ENCODE results near the gene CCNK.
A peak's percentile ranks its signal among the peaks of the same experiment; 100 is the strongest.

CCNK gene

DNA sequence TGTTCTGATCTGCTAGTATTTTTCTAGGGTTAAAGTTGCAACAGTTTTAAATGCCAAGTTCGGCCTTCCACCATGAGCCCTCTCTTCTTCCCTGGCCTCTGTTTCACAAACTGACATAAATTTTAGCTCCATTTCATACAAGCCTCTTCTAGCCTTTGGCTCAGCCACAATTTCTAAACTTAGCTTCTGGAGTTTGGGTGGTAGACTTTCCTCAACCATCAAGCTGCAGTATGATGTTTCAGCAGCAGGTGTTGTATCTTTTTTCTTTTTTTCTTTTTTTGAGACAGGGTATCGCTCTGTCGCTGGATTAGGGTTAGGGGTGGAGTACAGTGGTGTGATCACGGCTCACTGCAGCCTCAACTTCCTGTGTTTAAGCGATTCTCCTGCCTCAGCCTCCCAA lies 30.0 kb upstream of the CCNK start:
- TF ChIP-seq, protein P1, sequence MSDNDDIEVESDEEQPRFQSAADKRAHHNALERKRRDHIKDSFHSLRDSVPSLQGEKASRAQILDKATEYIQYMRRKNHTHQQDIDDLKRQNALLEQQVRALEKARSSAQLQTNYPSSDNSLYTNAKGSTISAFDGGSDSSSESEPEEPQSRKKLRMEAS (IDR thresholded peaks at IDR 0.05; ENCODE audit: low read depth, low read length), result no peak
- TF ChIP-seq POLR2A (IDR thresholded peaks at IDR 0.05; ENCODE audit: extremely low read depth, insufficient read length) (no peak), MYC (IDR thresholded peaks at IDR 0.05; ENCODE audit: low read depth, low read length) (no peak)
- TF ChIP-seq, protein P2, sequence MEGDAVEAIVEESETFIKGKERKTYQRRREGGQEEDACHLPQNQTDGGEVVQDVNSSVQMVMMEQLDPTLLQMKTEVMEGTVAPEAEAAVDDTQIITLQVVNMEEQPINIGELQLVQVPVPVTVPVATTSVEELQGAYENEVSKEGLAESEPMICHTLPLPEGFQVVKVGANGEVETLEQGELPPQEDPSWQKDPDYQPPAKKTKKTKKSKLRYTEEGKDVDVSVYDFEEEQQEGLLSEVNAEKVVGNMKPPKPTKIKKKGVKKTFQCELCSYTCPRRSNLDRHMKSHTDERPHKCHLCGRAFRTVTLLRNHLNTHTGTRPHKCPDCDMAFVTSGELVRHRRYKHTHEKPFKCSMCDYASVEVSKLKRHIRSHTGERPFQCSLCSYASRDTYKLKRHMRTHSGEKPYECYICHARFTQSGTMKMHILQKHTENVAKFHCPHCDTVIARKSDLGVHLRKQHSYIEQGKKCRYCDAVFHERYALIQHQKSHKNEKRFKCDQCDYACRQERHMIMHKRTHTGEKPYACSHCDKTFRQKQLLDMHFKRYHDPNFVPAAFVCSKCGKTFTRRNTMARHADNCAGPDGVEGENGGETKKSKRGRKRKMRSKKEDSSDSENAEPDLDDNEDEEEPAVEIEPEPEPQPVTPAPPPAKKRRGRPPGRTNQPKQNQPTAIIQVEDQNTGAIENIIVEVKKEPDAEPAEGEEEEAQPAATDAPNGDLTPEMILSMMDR (IDR thresholded peaks at IDR 0.05; ENCODE audit: low read depth, low read length), result no peak
- DNase-seq (ENCODE audit: low read depth), result no peak
- no peak overlapping the region for H3K4me3 ChIP-seq (ENCODE audit: low read depth, low read length)

DNA sequence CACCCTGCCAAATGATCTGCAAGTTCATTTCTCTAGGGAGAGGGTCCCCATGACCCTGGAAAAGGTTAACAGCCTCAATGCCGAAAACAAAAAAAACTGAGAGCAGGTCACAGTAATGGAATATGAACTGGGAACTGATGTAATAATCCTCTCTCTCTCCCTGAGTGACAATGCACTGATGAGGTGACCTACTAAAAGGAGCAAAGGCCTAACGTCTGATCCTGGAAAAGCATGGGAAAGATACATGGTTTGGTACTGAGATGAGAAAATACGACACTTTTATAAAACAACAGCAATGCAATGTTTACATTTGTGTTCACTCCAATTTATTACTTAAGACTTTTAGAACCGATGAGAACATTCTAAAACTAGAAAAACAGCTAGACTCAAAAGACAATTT lies 28.2 kb upstream of the CCNK start:
- H3K4me3 ChIP-seq (ENCODE audit: low read depth, low read length), result no peak overlapping the region
- DNase-seq (ENCODE audit: low read depth), result no peak
- TF ChIP-seq MYC (IDR thresholded peaks at IDR 0.05; ENCODE audit: low read depth, low read length) (no peak), POLR2A (IDR thresholded peaks at IDR 0.05; ENCODE audit: extremely low read depth, insufficient read length) (no peak)
- TF ChIP-seq, protein P1 (IDR thresholded peaks at IDR 0.05; ENCODE audit: low read depth, low read length), result no peak
- TF ChIP-seq, protein P2 (IDR thresholded peaks at IDR 0.05; ENCODE audit: low read depth, low read length), result no peak

DNA sequence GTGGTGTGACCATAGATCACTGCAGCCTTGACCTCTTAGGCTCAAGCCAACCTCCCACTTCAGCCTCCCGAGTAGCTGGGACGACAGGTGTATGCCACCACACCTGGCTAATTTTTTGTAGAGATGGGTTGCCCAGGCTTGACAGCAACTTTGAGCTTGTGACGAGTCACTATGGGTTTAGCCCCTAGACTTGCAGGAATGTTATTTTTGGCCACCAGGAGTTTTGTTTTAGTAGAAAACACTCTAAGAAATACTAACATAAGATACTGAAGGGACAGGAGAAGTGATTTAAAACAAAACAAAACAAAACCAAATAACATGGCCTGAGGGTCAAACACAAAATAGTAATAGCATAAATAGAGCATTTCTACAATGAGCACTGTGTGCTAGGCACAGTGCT lies 27.0 kb upstream of the CCNK start:
- TF ChIP-seq, protein P2 (IDR thresholded peaks at IDR 0.05; ENCODE audit: low read depth, low read length), result no peak
- TF ChIP-seq POLR2A (IDR thresholded peaks at IDR 0.05; ENCODE audit: extremely low read depth, insufficient read length) (no peak), MYC (IDR thresholded peaks at IDR 0.05; ENCODE audit: low read depth, low read length) (no peak)
- TF ChIP-seq, protein P1 (IDR thresholded peaks at IDR 0.05; ENCODE audit: low read depth, low read length), result no peak

DNA sequence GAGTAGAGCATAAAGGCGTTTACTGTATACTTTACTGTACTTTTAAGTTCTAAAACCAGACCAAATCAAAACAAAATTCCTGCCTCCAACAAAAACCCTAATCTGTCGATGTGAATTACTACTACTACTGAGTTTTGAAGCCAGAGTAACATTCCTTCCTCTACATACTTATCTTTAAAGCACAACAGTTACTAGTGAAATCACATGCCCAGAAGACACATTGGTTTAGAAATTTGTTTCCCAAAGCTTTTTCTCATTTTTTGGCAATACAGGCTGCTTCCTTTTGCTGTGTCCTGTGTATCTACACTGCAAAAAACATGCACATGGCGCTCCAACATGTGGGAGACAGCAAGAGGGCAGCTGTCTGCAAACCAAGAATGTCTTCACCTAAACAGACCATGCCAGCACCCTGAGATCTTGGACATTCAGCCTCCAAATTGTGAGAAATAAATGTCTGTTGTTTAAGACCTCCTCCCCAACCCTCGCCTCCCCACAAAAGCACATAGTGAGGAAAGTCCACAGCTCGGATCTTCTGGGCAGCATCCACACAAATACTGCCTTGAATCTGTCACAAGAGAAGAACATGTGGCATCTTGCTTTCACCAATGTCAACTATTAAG lies 21.6 kb upstream of the CCNK start:
- H3K4me3 ChIP-seq (ENCODE audit: low read depth, low read length), result no peak overlapping the region
- TF ChIP-seq MYC (IDR thresholded peaks at IDR 0.05; ENCODE audit: low read depth, low read length) (no peak), POLR2A (IDR thresholded peaks at IDR 0.05; ENCODE audit: extremely low read depth, insufficient read length) (no peak)
- TF ChIP-seq, protein P1 (IDR thresholded peaks at IDR 0.05; ENCODE audit: low read depth, low read length), result no peak
- TF ChIP-seq, protein P2 (IDR thresholded peaks at IDR 0.05; ENCODE audit: low read depth, low read length), result no peak
- DNase-seq (ENCODE audit: low read depth), result no peak

More for the DNA sequence above, 27.0 kb upstream of the CCNK start:
- no peak for DNase-seq (ENCODE audit: low read depth)
- no peak overlapping the region for H3K4me3 ChIP-seq (ENCODE audit: low read depth, low read length)

DNA sequence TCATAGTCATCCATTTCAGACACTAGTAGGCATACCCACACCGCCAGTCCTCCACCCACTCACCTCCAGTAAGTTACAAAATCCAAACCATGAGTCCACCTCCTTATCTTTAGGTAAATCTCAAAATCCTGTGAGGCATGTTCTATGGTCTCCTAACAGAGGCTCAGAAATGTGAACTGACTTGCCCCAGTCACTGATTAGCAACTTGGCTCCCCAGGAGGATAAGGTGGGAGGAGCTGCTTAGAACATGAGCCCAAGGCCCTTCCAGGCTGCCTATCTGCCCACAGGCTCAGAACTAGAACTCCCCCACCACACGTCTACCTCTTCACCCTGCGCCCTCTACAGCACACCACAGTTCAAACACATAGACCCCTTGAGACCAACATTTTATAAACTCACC lies 20.4 kb upstream of the CCNK start:
- peak; percentile 9 for DNase-seq (ENCODE audit: low read depth)
- H3K4me3 ChIP-seq (ENCODE audit: low read depth, low read length), result no peak overlapping the region
- TF ChIP-seq, protein P2 (IDR thresholded peaks at IDR 0.05; ENCODE audit: low read depth, low read length), result no peak
- TF ChIP-seq, protein P1 (IDR thresholded peaks at IDR 0.05; ENCODE audit: low read depth, low read length), result no peak
- TF ChIP-seq POLR2A (IDR thresholded peaks at IDR 0.05; ENCODE audit: extremely low read depth, insufficient read length) (no peak), MYC (IDR thresholded peaks at IDR 0.05; ENCODE audit: low read depth, low read length) (no peak)

Data from NB4 (cell line).